Measurements from ENCODE around the gene OR4D11.
"Not testable (repeated sequence)": the region's sequence is repeated elsewhere in the genome, so short reads cannot be mapped to it uniquely, and the experiment has no call there.

The OR4D11 gene
- 0 reads per million in 2 donors for total RNA-seq

GRCh38 chr11:59503276-59503675 is at the start of gene OR4D11:
OR4D11 (plus strand) TSS chr11:59503576; CDS start chr11:59503576, 0 bp downstream.
- no peak for DNase-seq

DNA sequence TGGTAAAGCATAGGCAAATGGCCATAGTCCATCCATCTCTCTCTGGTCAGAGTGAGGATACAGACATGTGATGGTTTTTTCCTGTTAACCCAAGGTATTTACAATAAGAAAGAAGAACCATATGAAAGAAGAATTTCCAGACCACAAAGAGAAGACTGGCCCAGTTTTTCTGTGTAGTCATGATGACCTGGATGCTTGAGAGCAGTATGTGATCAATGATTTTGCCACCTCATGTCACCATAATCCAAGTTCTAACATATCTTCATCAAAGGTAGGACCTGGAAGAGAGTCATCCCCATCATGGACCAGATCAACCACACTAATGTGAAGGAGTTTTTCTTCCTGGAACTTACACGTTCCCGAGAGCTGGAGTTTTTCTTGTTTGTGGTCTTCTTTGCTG is 46.7 kb upstream of the OR4D11 start, which contains the start of gene OR4D6:
Gene OR4D6 (plus strand): TSS at position 301 of the 400 bp plus-strand sequence. CDS start 0 bp downstream, at position 301.
- DNase-seq = no peak

DNA sequence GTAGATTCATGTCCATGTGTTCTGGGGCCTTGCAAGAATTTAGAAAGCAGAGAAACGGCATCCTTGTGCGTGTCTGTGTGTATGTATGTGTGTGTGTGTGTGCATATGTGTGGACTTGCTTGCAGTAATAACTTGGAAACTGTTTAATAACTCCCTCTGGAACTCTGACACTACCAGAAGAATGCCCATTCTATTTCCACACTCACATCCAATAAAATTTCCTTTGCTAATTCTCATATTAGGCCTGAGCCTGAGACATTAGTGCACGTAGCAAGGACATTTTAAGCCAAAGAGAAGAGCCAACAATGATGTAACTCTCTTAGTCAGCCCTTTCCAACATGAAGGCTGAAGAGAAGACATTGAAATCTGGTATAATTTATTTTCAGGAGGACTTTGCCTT is 43.5 kb upstream of the OR4D11 start:
- DNase-seq = no peak

- DNase-seq = no peak
These were observed 40.2 kb upstream of the OR4D11 start for GRCh38 chr11:59463190-59463641.

DNA sequence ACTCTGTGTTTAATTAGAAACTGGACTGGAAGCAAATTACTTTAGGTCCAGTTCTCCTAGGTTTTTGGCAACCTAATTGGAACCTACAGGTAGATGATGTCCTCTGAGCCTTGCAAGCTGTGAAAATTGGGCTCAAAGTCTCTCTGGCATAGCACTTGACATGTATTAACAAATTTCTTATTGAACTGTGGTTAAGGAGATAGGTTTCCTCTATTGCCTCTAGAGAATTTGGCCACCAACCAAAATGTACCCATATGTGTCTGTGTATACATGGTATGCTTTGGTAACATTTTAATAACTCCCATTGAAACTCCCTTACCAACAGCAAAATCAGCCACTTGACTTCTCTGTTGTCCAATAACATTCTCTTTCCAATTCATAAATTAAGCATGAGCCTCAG is 30.4 kb upstream of the OR4D11 start, which contains the start of gene OR4D10:
Gene OR4D10 (plus strand): TSS at position 301 of the 400 bp plus-strand sequence. CDS start 4,115 bp downstream, outside the sequence.
- no peak for DNase-seq

GRCh38 chr11:59475176-59475575 is 28.2 kb upstream of the OR4D11 start:
- DNase-seq = no peak

DNA sequence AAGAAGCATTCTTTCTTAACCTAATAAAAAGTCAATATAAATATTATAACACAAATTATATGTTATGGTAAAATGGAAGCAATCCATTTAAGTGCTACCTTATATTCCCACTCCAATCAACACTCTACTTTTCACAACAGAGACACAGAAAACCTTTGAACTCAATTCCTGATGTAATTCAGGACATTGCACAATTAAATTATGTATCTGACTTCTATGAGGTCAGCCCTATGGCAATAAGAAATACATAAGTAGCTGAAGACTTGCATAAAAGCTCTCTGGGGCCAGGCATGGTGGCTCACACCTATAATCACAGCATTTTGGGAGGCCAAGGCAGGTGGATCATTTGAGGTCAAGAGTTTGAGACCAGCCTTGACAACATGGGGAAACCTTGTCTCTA is 23.5 kb upstream of the OR4D11 start:
- DNase-seq = no peak

DNA sequence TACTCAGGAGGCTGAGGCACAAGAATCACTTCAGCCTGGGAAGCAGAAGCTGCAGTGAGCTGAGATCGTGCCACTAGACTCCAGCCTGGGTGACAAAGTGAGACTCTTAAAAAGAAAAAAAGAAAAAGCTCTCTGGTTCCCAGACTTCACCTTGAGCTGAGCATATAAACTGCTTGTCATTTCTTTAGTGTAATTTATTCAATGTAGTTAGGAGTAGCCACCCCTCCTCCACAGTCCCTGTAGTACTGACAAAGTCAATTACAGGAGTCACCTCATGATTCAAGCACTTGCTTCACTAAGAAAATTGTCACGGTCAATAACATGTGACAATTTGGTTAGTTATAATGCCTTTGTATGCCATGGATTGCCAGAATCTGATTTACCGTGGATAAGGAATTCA is 23.0 kb upstream of the OR4D11 start:
- no peak for DNase-seq

DNA sequence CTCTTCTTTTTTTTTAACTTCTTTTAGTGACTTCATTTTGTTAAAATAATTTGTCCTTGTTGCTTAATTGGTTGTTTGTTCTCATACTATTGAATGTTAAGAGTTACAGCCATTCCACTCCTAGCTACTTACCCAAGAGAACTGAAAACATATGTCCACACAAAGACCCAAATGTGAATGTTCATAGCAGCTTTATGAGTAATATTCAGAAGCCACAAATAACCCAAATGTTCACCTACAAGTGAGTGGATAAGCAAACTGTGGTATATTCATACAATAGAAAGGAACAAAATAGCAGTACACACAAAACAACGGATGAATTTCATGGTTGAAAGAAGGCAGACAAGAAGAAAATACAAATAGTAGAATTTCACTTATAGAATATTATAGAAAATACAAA is 1.4 kb upstream of the OR4D11 start:
- no peak for DNase-seq

- no peak for DNase-seq
These were observed 7.7 kb downstream of the OR4D11 start, which contains the start of gene OR4D9 for GRCh38 chr11:59510941-59511589. OR4D9 (plus strand) TSS chr11:59511539; CDS start chr11:59514913, 3,374 bp downstream.

DNA sequence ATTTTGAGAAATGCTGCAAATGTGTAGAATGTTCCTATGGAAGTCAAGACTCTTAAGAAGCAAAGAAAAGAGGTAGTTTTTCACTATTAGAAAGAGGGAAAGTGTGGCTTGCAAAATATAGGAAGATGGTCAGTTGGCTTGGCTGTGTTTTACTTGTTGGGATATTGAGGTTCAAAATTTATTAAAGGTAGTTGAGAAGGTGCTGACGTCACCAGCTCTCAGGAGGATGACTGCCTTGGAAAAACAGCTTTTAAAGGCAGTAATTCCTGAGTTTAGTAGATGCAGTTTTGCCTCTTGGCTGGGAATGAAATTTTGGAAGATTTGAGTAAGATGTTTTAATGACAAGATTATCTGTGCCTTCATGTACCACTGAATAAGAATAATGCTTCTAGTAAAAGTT is 8.3 kb downstream of the OR4D11 start:
- DNase-seq = no peak

GRCh38 chr11:59520139-59520538 is 16.8 kb downstream of the OR4D11 start:
- not testable (repeated sequence) for DNase-seq

DNA sequence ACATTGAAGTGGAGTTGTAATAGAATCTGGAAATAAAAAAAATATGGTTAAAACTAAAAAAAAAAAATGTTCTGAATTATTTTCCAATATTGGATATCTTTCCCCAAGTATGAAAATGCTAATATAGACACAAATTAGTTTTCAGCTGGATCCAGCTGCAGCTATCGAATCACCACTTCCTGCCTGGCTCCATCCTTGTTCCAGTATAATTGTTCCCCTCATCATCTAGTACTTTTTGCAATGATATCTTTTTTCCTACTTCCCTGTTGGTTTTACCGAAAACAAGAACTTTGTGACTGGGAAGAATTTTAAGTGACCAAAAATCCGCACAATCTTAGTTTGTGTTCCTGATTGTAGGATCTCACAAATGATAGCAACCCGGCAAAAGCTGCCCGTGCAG is 17.4 kb downstream of the OR4D11 start:
- no peak for DNase-seq

- no peak for DNase-seq
These were observed 20.2 kb downstream of the OR4D11 start for GRCh38 chr11:59523541-59523940.

GRCh38 chr11:59528711-59529110 is 25.3 kb downstream of the OR4D11 start:
- no peak for DNase-seq

DNA sequence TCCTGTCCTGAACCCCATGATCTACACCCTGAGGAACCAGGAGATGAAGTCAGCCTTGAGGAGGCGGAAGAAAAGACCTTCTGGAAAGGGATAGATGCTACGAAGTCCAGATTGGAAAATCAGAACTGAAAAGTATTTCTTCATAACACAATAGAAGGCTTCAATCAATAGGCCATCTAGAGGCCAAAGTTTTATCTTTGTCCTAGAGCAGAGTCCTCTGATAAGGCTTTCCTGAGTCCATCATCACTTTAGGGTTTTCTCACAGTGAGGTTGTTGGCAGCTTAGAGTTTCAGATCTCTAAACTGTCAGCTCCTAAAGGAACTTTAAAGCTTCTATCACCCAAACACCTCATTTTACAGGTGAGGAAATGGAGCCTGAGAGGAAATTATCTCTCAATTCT is 29.2 kb downstream of the OR4D11 start:
- no peak for DNase-seq

- no peak for DNase-seq
These were observed 31.3 kb downstream of the OR4D11 start for GRCh38 chr11:59534676-59535075.

DNA sequence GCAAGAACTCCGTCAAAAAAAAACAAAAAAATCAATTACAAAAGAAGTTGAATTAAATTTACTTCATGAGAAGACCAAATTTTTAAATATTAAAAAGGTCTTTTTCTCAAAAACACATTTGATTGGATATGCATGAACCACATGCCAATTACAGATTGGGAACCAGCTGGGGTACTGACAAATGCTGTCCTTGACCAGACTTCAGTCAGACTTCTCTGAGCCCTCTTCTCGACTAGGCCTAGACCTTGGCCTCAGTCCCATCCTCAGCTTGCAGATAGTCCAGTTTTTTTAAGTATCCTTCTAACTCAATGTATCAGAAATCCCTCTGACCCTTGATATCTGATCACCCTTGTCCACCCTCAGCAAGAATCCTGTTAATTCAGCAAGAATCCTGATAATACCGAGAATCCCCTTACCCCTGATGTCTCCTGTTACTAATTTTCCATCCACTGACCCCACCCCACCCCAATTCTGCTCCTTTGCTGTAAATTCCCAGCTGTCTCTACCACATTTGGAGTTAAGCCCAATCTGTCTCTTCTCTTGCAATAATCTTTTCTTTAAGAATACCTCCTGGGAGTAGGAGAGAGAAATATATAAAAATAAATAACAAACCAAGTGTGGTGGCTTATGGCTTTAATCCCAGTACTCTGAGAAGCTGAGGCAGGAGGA is 38.9 kb downstream of the OR4D11 start:
- DNase-seq = no peak

GRCh38 chr11:59543713-59544112 is 40.3 kb downstream of the OR4D11 start:
- DNase-seq = not testable (repeated sequence)

GRCh38 chr11:59544869-59545178 is 41.4 kb downstream of the OR4D11 start:
- no peak for DNase-seq

DNA sequence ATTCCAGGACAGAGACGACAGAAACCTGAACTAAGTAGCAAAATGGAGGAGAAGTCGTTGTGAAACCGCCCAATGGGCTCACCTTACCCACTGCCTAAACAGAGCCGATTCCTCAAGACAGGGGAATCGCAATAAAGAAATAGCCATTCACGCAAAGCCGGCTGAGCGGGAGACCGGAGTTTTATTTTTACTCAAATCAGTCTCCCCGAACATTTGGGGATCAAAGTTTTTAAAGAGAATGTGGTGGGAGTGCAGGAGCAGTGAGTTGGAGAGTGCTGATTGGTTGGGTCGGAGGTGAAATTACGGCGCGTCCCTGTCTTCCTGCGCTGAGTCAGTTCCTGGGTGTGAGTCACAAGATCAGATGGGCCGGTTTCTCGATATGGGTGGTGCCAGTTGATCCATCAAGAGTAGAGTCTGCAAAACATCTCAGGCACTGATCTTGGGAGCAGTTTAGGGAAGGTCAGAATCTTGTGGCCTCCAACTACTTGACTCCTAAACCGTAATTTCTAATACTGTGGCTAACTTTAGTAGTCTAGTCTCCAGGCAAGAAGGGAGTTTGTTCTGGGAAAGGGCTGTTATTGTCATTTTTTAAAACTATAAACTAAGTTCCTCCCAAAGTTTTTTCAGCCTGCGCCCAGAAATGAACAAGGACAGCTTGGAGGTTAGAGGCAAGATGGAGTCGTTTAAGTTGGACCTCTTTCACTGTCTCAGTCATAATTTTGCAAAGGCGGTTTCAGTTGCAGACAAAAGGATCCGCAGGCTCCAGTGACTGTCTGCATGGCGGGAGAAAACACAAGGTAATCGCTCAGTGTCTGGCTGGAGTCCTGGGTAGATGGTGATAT is 42.0 kb downstream of the OR4D11 start:
- no peak for DNase-seq

DNA sequence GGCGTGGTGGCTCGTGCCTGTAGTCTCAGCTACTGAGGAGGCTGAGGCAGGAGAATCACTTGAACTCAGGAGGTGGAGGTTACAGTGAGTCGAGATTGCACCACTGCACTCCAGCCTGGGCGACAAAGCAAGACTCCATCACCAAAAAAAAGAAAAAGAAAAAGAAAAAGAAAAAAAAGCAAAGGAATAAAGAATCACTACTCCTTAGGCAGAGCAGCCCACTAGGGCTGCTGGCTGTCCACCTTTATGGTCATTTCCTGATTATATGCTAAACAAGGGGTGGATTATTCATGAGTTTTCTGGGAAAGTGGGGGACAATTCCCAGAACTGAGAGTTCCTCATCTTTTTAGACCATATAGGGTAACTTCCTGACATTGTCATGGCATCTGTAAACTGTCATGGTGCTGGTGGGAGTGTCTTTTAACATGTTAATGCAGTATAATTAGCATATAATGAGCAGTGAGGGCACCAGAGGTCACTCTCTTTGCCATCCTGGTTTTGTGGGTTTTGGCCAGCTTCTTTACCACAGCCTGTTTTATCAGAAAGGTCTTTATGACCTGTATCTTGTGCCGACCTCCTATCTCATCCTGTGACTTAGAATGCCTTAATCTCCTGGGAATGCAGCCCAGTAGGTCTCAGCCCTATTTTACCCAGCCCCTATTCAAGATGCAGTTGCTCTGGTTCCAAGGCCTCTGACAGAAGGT is 44.4 kb downstream of the OR4D11 start:
- DNase-seq = not testable (repeated sequence)

DNA sequence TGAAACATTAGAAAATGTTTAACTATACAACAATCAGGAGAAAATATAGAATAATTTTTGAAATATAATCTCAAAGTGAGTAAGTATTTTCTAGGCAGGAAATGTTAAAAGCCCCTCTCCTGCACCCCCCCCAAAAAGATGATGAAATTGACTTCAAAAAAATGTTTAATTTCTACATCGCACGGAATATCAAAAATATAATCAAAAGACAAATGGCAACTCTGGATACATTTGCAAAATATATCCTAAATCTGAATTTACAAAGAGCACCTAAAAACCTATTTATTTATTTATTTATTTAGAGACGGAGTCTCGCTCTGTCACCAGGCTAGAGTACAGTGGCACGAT is 44.9 kb downstream of the OR4D11 start:
- DNase-seq = no peak
